Kidney (tissue), 14 donors: ENCODE data around the gene ARHGEF1. TPM values are rescaled to one million over a fixed set of nuclear protein-coding genes. Genes with fewer than 3 reads are reported as not detected.

Experiments used
- DNase-seq, 5 donors: peaks; one replicate each; pipeline ENCODE4 v3.0.0-alpha.2; 2013 to 2020
- FAIRE-seq: peaks from 2 replicates; lab custom pipeline; 2012; peaks lifted over from hg19 to GRCh38; lab: Jason Lieb, UNC
- H3K27ac ChIP-seq, 2 donors: one replicate each; pipeline ENCODE4 v1.7.0; 2013; ENCODE audit warnings: low read depth in 2 of 2, low read length in 2 of 2, inconsistent platforms in 1 of 2
- H3K27me3 ChIP-seq: one replicate; pipeline ENCODE4 v1.7.1; 2013; ENCODE audit warnings: low read length, inconsistent platforms; ENCODE audit not compliant: control insufficient read depth, insufficient read depth
- H3K36me3 ChIP-seq, 3 donors: one replicate each; pipeline versions ENCODE4 v1.7.0 to v1.7.1; 2013; ENCODE audit warnings: low read length in 3 of 3, control low read depth in 1 of 3, inconsistent platforms in 1 of 3; ENCODE audit not compliant: insufficient read depth in 3 of 3, control insufficient read depth in 2 of 3
- H3K4me1 ChIP-seq, 3 donors: one replicate each; pipeline versions ENCODE4 v1.7.0 to v1.7.1; 2013; ENCODE audit warnings: low read length in 3 of 3, inconsistent platforms in 1 of 3, low read depth in 1 of 3; ENCODE audit not compliant: control insufficient read depth in 2 of 3, insufficient read depth in 2 of 3
- H3K4me3 ChIP-seq, 3 donors: one replicate each; pipeline versions ENCODE4 v1.7.0 to v1.8.1; 2013; ENCODE audit warnings: low read length in 3 of 3, control low read depth in 1 of 3, inconsistent platforms in 1 of 3
- H3K9ac ChIP-seq, 3 donors: one replicate each; pipeline versions ENCODE4 v1.7.0 to v1.7.1; 2013; ENCODE audit warnings: low read length in 3 of 3, control low read depth in 1 of 3, inconsistent platforms in 1 of 3
- H3K9me3 ChIP-seq, 3 donors: one replicate each; pipeline versions ENCODE4 v1.7.0 to v1.7.1; 2013; ENCODE audit warnings: low read length in 3 of 3, control low read depth in 1 of 3, inconsistent platforms in 1 of 3; ENCODE audit not compliant: control insufficient read depth in 2 of 3, insufficient read depth in 1 of 3
- intact Hi-C: fragments of 100-400 bp; cut with DNase I; formaldehyde crosslinking; loops from one replicate; pipeline ENCODE4 v1.11.1; 2022
- polyA plus RNA-seq: library from polyadenylated mRNA; stranded (reverse); fragments of 350-450 nt; fragmentation: Illumina TruSeq; extraction: RNeasy Lipid Tissue Mini Kit (QIAGEN cat#74804); gene quantifications from one replicate; pipeline ENCODE4 v1.2.3, GENCODE V29; 2014; ENCODE audit warnings: low read depth, low replicate concordance; ENCODE audit not compliant: insufficient read depth
- total RNA-seq: library from RNA; stranded (reverse); fragmentation: NEBNext Ultra II Directional; extraction: Animal tissue kit (Norgen Biotek cat#: 25700); gene quantifications from one replicate; pipeline ENCODE4 v1.2.1, GENCODE V29; 2021
- TF ChIP-seq, protein P1 (sequence below): IDR thresholded peaks from 3 replicates; pipeline ENCODE4 v1.5.1; 2012; ENCODE audit warnings: mild to moderate bottlenecking, moderate library complexity, borderline replicate concordance; ENCODE audit not compliant: insufficient read depth; ENCODE audit errors: extremely low read depth
- donor health status: control.
- donor health status: control.
- donor health status: control.
- donor health status: control.
- donor health status: control.
- donor health status: DM: yes; HTN: yes; CAD: no.
- donor health status: Normal renal cell carcinoma (clear cell type).

The ARHGEF1 gene
- total and polyA plus RNA-seq, 2 donors from 2014 or later, result 39.0 to 139 TPM

DNA sequence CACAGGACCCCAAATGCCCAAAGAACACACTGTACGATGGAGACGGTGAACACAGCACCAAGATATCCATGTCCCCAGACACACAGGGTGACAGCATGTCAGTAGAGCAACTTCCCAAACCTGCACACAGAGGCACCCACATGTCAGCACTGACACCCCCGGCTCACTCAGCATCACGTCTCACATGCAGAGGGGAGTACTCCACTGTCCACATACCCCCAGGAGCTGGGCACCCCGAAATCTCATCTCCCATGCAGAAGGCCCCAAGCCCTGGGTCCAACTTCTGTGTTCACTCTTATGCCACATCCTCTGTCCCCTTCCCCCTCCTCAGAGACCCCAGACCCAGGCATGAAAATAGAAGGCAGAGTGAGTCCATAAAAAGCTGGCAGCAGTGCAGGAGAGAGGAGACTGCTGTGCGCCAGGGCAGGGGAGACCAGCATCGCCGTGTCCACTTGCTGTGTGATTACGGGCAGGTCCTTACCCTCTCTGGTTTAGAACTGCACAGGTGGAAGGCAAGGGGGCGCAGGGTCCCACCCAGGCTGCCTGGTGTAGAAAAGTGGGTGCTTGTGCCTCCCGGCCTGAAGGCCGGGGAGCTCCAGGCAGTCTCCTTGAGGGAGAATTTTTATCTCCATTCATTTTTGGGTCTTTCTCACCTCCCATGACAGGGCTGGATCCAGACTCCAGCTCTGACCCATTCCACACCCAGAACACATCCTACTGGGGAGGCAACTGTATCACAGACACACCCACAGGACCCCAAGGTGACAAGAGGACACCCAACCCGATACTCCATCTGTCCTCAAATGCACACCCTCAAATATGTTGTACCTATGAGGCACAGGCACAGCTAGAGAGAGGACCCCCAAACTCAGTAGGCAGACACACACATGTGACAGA, 28.3 kb downstream of the ARHGEF1 start:
- Histone ChIP-seq H3K9me3 (no peaks in the 10 kb centered on the region), H3K9ac (no peak overlapping the region), H3K27me3 (peaks cover 37% of the 10 kb centered on the region), H3K4me1 (no peaks in the 10 kb centered on the region), H3K36me3 (no peaks in the 10 kb centered on the region), H3K27ac (no peak overlapping the region), H3K4me3 (no peak overlapping the region)
- DNase-seq, result peak in 1 of 5 donors; percentile 54
- intact Hi-C loops, result no loop called here
- FAIRE-seq, result no peak
- TF ChIP-seq, protein P1, sequence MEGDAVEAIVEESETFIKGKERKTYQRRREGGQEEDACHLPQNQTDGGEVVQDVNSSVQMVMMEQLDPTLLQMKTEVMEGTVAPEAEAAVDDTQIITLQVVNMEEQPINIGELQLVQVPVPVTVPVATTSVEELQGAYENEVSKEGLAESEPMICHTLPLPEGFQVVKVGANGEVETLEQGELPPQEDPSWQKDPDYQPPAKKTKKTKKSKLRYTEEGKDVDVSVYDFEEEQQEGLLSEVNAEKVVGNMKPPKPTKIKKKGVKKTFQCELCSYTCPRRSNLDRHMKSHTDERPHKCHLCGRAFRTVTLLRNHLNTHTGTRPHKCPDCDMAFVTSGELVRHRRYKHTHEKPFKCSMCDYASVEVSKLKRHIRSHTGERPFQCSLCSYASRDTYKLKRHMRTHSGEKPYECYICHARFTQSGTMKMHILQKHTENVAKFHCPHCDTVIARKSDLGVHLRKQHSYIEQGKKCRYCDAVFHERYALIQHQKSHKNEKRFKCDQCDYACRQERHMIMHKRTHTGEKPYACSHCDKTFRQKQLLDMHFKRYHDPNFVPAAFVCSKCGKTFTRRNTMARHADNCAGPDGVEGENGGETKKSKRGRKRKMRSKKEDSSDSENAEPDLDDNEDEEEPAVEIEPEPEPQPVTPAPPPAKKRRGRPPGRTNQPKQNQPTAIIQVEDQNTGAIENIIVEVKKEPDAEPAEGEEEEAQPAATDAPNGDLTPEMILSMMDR, result no peak

DNA sequence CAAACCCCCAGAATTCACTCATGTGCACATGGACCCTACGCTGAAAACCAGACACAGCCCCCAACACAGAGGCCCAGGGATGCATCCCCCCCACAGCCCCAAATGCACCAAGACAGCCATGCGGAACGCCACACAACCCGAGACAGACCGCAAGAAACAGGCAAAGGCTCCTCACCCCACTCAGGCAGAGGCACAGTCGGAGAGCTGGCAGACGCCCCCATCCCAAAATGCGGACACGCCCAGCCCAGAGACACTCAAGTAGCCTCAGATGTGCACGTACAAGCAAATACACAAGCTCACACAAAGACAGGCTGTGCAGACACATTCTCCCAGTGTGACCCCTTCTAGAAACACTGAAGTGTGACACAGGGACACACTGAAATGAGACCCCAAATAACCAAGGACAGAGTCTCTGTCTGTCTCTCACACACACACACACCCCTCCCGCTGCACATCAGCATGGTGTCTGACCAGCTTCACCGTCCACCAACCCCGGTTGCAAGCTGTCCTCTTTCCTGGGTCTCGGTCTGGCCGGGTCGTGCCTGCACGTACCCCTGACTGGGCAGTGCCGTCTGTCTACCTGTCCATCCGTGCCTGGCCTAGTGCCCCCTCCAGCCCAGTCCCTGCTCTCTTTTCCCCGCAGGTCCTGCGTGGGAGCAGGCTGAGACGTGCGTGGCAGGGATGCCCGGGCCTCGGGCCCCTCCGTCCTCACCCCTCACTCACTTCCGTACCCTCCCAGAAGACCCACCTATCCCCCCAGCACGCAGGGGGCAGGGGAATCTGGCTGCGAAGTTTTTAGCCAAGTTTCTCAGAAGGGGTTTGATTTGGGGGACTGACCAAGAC, 29.1 kb downstream of the ARHGEF1 start:
- Histone ChIP-seq H3K4me1 (no peaks in the 10 kb centered on the region), H3K27me3 (peaks cover 46% of the 10 kb centered on the region), H3K9ac (no peak overlapping the region), H3K36me3 (no peaks in the 10 kb centered on the region), H3K27ac (no peak overlapping the region), H3K9me3 (no peaks in the 10 kb centered on the region), H3K4me3 (no peak overlapping the region)
- FAIRE-seq, result no peak
- TF ChIP-seq, protein P1, result no peak
- DNase-seq, result peak in 1 of 5 donors; percentile 65
- intact Hi-C loops, result no loop called here

DNA sequence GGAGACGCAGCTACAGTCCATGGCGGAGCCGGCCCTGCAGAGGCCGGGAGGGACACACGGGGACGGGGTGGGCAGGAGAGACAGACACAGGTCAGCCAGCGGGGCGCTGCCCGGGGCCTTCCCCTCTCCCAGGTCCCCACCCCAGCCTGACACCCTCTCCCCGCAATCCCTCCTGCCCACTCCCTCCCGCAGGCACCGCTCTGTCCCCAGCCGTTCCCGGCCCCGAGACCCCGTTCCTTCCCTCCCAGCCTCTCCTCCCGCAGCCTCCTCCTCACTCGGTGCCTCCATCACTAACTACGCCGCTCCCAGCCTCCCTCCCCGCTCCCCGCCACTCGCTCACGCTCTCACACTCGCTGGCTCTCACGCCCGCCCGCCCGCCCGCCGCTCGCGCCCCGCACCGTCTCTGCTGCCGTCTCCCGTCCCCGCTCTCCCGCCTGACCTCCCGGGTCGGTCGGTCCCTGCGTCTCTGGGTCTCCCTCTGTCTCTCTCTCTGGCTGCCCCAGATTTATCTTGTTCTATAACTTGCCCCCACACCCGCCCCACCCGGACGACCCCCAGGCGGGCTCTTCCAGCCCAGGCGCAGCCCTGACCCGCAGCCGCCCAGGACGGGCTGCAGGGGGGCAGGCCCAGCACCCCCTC, 30.0 kb downstream of the ARHGEF1 start:
- Histone ChIP-seq H3K4me1 (no peaks in the 10 kb centered on the region), H3K27ac (no peak overlapping the region), H3K9ac (no peak overlapping the region), H3K9me3 (no peaks in the 10 kb centered on the region), H3K4me3 (no peak overlapping the region), H3K27me3 (peaks cover 48% of the 10 kb centered on the region), H3K36me3 (no peaks in the 10 kb centered on the region)
- FAIRE-seq, result no peak
- intact Hi-C loops, result no loop called here
- no peak for DNase-seq
- TF ChIP-seq, protein P1, result no peak
